GM12873 (cell line): Measurements from ENCODE around the gene MON2.

ENCODE experiments used
- CTCF ChIP-seq: IDR thresholded peaks from 2 replicates; pipeline ENCODE4 v1.5.1; 2012; ENCODE audit warnings: low read depth, mild to moderate bottlenecking, moderate library complexity, low read length, control low read depth; ENCODE audit not compliant: insufficient read depth; ENCODE audit errors: missing control alignments

Gene MON2

GRCh38 chr12:62605981-62606380 is 139.4 kb downstream of the MON2 start:
- TF ChIP-seq CTCF, result no peak

- no peak for TF ChIP-seq CTCF
Measured at GRCh38 chr12:62606654-62607053, 140.0 kb downstream of the MON2 start.

- TF ChIP-seq CTCF, result no peak
Measured at GRCh38 chr12:62613081-62613480, 146.5 kb downstream of the MON2 start.

- TF ChIP-seq CTCF, result no peak
Measured at GRCh38 chr12:62618319-62618718, 151.7 kb downstream of the MON2 start.

GRCh38 chr12:62618930-62619329 is 152.3 kb downstream of the MON2 start:
- no peak for TF ChIP-seq CTCF

- TF ChIP-seq CTCF, result no peak
Measured at GRCh38 chr12:62621101-62621638, 154.5 kb downstream of the MON2 start.

- no peak for TF ChIP-seq CTCF
Measured at GRCh38 chr12:62622177-62622576, 155.6 kb downstream of the MON2 start.
